HL-60 (cell line): ENCODE data around the gene RNF222.
A peak's percentile ranks its signal among the peaks of the same experiment; 100 is the strongest.

ENCODE experiments used
- DNase-seq, 2 experiments: peaks; one replicate each; pipeline ENCODE4 v3.0.0-alpha.2; 2010 to 2020; ENCODE audit warnings: low read depth in 1 of 2, low spot score in 1 of 2
- H3K27ac ChIP-seq: fragments of 250-450 bp; sonication (Bioruptor Pico); replicated peaks from 2 replicates; pipeline ENCODE4 v1.5.1; 2020; ENCODE audit warnings: mild to moderate bottlenecking, moderate library complexity
- H3K27me3 ChIP-seq: fragments of 250-450 bp; sonication (Bioruptor Pico); 2 replicates; pipeline ENCODE4 v1.5.1; 2021; ENCODE audit warnings: mild to moderate bottlenecking, moderate library complexity; ENCODE audit not compliant: insufficient read depth, poor library complexity, severe bottlenecking
- H3K4me3 ChIP-seq: replicated peaks from 2 replicates; pipeline ENCODE4 v1.5.1; 2011; ENCODE audit warnings: mild to moderate bottlenecking, control low read depth, low read length; ENCODE audit not compliant: insufficient read depth
- CTCF ChIP-seq: IDR thresholded peaks from one replicate; pipeline ENCODE4 v1.5.1; 2011; ENCODE audit warnings: low read length, control low read depth, inconsistent platforms; ENCODE audit not compliant: insufficient read depth
- GABPA ChIP-seq: IDR thresholded peaks from 2 replicates; pipeline ENCODE4 v1.6.1; 2012; ENCODE audit warnings: low read depth
- POLR2AphosphoS5 ChIP-seq: IDR thresholded peaks from 2 replicates; pipeline ENCODE4 v1.6.1; 2012; ENCODE audit warnings: low read depth
- REST ChIP-seq: IDR thresholded peaks from 2 replicates; pipeline ENCODE4 v1.6.1; 2012; ENCODE audit warnings: low read depth; ENCODE audit not compliant: insufficient replicate concordance
- SPI1 ChIP-seq: IDR thresholded peaks from 2 replicates; pipeline ENCODE4 v1.6.1; 2012; ENCODE audit warnings: low read depth, mild to moderate bottlenecking, borderline replicate concordance

Gene RNF222

GRCh38 chr17:8438441-8438840 is 40.8 kb upstream of the RNF222 start:
- DNase-seq, result no peak
- TF ChIP-seq SPI1 (no peak), GABPA (no peak), REST (no peak), POLR2AphosphoS5 (no peak), CTCF (no peak)
- H3K27ac ChIP-seq, result no peak overlapping the region
- H3K27me3 ChIP-seq, result no peaks in the 10 kb centered on the region
- no peak overlapping the region for H3K4me3 ChIP-seq

- Histone ChIP-seq H3K27ac (no peak overlapping the region), H3K27me3 (no peaks in the 10 kb centered on the region), H3K4me3 (peak overlapping the region; percentile 57)
- TF ChIP-seq GABPA (no peak), POLR2AphosphoS5 (no peak), CTCF (no peak), SPI1 (no peak), REST (no peak)
- DNase-seq, result no peak
Observed at GRCh38 chr17:8436844-8437171, 39.2 kb upstream of the RNF222 start.

GRCh38 chr17:8436169-8436843 is 38.7 kb upstream of the RNF222 start:
- H3K27ac ChIP-seq, result peak overlapping the region; percentile 88
- H3K4me3 ChIP-seq, result peak overlapping the region; percentile 57
- TF ChIP-seq GABPA, result 0 out of 2 replicates have a peak, but pooled peaks have one; percentile 15
- no peak for TF ChIP-seq POLR2AphosphoS5
- no peaks in the 10 kb centered on the region for H3K27me3 ChIP-seq
- peak in 1 of 2 experiments; percentile 24 for DNase-seq

- TF ChIP-seq POLR2AphosphoS5 (peak; percentile 67; the same call in 1 of the 2 replicates), REST (peak; percentile 24), CTCF (no peak), GABPA (no peak), SPI1 (no peak)
- peak; percentile 78 to 93 for DNase-seq
- Histone ChIP-seq H3K27me3 (no peaks in the 10 kb centered on the region), H3K27ac (peak within 1 kb of the TSS; percentile 88), H3K4me3 (peak within 1 kb of the TSS; percentile 57)
Observed at GRCh38 chr17:8435245-8436168, 37.9 kb upstream of the RNF222 start, which contains the start of gene NDEL1. NDEL1 (plus strand) TSS chr17:8435884; CDS start chr17:8444272, 8,388 bp downstream.
